ENCODE data around the gene CDC6.

Gene CDC6

DNA sequence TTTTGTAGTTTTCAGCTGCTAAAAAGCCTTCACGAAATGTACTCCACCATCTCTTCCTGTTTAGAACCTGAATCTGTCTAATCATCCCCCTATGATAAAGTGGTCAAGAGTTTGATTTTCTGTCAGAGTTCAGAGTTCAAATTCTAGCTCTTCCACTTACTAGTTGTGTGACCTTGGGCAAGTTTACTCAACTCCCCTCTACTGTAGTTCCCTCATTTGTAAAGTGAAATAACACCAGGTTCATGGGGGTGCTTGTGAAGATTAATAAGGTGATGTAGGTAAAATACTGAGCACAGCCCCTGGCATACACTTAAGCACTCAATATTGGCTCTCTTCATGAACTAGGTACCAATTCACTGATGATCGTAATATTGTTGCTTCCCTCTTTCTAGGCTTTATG is 1.2 kb upstream of the CDC6 start:
- TF ChIP-seq, protein P1, sequence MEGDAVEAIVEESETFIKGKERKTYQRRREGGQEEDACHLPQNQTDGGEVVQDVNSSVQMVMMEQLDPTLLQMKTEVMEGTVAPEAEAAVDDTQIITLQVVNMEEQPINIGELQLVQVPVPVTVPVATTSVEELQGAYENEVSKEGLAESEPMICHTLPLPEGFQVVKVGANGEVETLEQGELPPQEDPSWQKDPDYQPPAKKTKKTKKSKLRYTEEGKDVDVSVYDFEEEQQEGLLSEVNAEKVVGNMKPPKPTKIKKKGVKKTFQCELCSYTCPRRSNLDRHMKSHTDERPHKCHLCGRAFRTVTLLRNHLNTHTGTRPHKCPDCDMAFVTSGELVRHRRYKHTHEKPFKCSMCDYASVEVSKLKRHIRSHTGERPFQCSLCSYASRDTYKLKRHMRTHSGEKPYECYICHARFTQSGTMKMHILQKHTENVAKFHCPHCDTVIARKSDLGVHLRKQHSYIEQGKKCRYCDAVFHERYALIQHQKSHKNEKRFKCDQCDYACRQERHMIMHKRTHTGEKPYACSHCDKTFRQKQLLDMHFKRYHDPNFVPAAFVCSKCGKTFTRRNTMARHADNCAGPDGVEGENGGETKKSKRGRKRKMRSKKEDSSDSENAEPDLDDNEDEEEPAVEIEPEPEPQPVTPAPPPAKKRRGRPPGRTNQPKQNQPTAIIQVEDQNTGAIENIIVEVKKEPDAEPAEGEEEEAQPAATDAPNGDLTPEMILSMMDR (IDR thresholded peaks at IDR 0.05; ENCODE audit: extremely low read depth, missing control alignments): no peak
- no peak for DNase-seq (ENCODE audit: low spot score)

DNA sequence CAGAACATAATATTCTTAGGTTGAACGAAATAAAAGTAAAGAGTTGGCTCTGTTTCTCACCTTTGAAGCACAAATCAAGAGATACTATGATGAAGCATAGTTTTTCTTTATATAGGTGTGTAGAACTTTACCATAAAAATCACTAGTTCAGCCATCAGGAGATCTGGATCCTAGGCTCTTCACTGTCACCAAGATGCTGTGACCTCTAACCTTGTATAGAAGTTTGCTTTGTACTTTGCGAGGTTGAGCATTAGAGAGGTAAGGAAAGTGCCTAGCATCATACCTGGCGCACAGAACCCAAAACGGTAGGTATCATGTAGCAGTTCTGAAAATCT is 553 bp upstream of the CDC6 start:
- no peak for DNase-seq (ENCODE audit: low spot score)
- TF ChIP-seq, protein P1 (IDR thresholded peaks at IDR 0.05; ENCODE audit: extremely low read depth, missing control alignments): no peak

DNA sequence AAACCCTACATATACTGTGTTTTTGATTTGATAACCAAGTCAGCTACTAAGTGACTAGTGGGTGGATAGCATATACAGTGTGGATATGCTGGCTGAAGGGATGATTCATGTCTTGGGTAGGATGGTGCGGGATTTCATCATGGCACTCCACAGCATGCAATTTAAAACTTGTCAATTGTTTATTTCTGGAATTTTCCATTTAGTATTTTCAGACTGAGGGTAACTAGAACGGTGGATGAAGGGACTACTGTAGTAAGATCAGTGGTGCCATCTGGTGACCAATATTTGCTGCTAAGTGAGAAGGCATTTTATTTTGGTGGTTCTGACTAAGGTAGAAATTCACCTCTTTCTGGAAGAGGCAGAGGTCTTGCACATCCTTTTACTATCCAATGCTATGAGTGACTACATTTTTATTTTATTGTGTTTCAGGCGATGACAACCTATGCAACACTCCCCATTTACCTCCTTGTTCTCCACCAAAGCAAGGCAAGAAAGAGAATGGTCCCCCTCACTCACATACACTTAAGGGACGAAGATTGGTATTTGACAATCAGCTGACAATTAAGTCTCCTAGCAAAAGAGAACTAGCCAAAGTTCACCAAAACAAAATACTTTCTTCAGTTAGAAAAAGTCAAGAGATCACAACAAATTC is 3.1 kb downstream of the CDC6 start:
- TF ChIP-seq, protein P1 (IDR thresholded peaks at IDR 0.05; ENCODE audit: extremely low read depth, missing control alignments): no peak
- peak; percentile 40 for DNase-seq (ENCODE audit: low spot score)

DNA sequence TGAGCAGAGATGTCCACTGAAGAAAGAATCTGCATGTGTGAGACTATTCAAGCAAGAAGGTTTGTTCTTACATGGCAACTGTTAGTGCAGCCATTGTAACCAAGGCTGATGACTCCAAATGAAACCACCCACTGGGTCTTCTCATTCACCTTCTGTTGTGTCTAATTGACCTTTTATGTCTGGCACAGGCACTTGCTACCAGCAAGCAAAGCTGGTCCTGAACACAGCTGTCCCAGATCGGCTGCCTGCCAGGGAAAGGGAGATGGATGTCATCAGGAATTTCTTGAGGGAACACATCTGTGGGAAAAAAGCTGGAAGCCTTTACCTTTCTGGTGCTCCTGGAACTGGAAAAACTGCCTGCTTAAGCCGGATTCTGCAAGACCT is 3.6 kb downstream of the CDC6 start:
- TF ChIP-seq, protein P1 (IDR thresholded peaks at IDR 0.05; ENCODE audit: extremely low read depth, missing control alignments): no peak
- DNase-seq (ENCODE audit: low spot score): no peak

DNA sequence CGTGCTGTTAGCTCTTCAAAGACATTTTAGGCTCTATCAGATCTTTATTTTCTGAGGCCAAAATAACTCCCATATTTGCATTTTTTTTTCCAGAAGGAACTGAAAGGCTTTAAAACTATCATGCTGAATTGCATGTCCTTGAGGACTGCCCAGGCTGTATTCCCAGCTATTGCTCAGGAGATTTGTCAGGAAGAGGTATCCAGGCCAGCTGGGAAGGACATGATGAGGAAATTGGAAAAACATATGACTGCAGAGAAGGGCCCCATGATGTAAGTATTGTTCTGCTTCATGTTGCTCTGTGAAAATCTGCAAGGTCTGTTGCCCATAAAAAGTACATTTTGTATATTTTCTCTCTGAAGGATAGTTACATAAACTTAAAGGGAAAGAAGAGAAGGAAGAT is 5.7 kb downstream of the CDC6 start:
- TF ChIP-seq, protein P1 (IDR thresholded peaks at IDR 0.05; ENCODE audit: extremely low read depth, missing control alignments): no peak
- no peak for DNase-seq (ENCODE audit: low spot score)

DNA sequence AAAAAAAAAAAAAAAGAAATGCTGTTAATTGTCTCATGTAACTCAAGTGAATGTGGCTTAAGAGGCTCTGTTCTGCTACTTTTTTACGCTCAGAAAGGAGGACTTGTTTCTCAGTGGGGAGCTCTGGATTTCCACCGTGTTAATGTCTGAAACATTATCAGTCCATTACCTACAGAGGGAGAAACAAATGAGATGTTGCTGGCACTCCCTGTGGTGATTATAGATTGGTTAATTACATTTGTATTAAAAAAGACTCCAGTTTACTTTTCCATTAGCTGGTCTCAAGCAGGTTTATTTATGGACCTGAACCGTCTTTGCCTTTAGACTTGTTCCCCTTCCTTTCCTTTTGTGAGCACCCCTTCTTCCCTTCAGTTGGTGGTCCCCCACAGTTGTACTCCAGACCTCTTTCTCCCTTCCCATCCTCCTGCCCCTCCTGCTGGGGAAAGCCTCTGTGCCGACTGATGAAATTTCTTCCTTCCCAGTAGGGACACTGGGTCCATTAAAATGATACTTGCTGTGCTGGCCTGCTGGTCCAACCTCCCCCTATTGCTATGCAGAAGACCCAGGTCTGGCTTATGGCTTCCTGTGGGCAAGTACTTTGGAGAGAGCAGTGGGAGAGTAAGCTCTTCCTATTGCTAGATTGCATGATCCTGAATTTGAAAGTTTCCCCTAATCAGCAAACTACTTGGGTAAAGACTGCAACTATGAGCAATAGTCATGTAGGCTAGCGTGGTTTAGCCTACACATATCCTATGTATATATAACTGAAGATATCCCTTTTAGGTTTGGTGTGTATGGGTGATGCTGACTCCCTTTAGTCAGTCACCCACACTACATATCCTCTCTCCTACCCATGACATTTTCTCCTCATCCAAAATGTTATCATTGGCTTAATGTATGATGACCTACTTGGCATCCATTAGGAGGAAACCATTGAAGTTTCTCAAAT is 8.1 kb downstream of the CDC6 start:
- DNase-seq (ENCODE audit: low spot score): no peak
- TF ChIP-seq, protein P1 (IDR thresholded peaks at IDR 0.05; ENCODE audit: extremely low read depth, missing control alignments): no peak

DNA sequence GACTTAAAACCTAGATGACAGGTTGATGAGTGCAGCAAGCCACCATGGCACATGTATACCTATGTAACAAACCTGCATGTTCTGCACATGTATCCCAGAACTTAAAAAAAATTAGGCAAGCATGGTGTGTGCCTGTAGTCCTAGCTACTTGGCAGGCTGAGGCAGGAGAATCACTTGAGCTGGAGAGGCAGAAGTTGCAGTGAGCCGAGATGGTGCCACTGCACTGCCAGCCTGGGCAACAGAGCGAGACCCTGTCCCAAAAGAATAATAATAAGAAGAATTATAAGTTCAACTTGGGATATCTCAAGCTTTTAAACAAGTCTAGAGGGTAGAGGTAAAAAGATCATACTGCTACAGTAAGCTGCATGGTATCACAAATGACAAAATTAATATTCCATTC is 9.8 kb downstream of the CDC6 start:
- TF ChIP-seq, protein P1 (IDR thresholded peaks at IDR 0.05; ENCODE audit: extremely low read depth, missing control alignments): no peak
- DNase-seq (ENCODE audit: low spot score): no peak
